ENCODE measurements around the gene TRABD.

DNA sequence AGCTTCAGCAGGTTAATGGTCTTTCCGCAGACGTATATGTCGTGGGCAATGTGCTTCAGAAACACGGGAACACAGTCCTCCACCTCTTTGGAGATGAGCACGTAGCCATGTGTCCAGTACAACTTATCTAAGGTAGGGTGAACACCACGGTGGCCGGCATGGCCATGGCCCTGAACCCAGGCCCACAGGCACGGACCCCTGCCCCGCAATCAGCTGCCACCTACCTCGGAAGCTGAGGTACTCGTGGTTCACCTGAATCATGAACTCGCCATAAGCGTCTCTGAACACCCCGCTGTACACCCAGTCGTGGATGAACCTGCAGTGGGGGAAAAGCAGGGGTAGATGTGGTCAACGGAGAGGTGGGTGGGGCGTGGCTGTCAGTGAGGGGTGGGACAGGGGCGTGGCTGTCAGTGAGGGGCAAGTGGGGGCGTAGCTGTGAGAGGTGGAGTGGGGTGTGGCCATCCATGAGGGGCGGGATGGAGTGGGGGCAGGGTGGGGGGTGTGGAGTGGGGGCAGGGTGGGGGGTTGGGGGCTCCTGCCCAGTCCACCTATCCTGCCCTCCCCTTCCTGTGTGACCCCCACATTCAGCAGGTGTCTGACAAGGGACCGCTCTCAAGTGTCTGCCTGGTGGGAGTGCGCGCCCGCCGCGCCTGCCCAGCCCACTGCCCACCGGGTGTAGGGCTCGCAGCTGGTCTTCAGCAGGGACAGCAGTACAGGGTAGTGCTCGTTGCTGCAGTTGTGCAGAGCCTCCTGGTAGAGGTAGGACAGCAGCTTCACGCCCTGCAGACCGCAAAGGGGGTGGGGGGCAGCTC, 40.6 kb downstream of the TRABD start:
- TF ChIP-seq, protein P1, sequence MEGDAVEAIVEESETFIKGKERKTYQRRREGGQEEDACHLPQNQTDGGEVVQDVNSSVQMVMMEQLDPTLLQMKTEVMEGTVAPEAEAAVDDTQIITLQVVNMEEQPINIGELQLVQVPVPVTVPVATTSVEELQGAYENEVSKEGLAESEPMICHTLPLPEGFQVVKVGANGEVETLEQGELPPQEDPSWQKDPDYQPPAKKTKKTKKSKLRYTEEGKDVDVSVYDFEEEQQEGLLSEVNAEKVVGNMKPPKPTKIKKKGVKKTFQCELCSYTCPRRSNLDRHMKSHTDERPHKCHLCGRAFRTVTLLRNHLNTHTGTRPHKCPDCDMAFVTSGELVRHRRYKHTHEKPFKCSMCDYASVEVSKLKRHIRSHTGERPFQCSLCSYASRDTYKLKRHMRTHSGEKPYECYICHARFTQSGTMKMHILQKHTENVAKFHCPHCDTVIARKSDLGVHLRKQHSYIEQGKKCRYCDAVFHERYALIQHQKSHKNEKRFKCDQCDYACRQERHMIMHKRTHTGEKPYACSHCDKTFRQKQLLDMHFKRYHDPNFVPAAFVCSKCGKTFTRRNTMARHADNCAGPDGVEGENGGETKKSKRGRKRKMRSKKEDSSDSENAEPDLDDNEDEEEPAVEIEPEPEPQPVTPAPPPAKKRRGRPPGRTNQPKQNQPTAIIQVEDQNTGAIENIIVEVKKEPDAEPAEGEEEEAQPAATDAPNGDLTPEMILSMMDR (conservative IDR thresholded peaks at IDR 0.05) = no peak
- TF ChIP-seq ZFX (IDR thresholded peaks at IDR 0.05) = no peak

Data from C4-2B (cell line).